Measurements from ENCODE around the gene CCDC141.

The CCDC141 gene

GRCh38 chr2:178910005-178910404 is 139.9 kb downstream of the CCDC141 start:
- no peak for DNase-seq

- no peak for DNase-seq
Observed at GRCh38 chr2:178909507-178909906, 140.4 kb downstream of the CCDC141 start.

DNA sequence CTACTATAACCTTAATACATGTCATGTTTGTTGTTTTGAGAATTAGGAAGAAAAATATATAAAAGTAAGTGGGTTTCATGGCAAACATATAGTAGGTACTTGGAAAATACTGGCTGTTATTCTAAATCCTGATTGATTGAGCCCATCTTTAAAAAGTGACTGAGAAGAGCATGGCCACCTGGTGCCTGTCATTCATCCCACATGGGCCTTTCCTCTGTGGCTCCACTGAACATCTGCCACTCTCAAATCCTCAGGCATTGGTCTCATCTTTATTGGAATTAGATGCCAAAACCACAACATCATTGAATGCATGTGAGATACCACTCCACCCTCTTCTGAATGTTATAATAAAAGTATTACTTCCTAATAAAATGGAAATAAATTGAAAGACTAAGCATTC is 141.1 kb downstream of the CCDC141 start:
- no peak for DNase-seq

DNA sequence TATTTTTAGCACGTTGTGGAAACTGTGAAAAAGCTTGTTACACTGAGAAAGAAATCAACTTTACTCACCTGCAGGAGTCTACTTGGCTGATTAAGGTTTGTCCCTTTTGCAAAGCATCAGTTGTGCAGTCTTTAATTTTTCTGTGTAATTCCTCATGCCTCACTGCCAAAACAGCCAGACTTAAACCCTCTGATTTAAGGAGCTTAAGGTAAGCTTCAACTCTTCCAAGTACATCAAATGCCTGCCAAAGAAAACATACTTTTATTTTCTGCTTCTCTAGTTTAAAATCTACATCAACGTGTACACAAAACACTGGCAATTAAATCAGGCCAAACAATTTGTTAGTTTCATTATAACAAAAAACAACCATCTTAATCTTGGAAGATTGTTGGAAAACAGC is 144.7 kb downstream of the CCDC141 start:
- DNase-seq: no peak

- DNase-seq: no peak
Observed at GRCh38 chr2:178899656-178900055, 150.3 kb downstream of the CCDC141 start.

- no peak for DNase-seq
Observed at GRCh38 chr2:178895872-178896271, 154.1 kb downstream of the CCDC141 start.

DNA sequence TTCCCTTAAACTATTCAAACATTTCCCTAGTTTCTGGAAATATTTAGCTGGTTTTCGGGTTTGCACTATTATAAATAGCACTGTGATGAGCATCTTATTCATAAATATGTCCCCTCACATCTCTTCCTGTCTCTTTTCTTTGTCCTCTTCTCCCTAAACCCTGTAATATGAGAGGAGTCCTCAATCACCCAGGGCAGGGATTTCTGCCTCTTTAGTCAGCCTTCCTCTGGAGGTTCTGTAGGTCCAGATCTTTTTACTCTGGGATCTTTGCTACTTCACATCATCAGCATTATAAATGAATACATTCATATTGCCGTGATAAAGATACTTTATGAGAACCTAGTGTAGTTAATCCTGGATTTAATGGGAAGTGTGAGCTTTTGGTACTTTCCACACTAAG is 154.8 kb downstream of the CCDC141 start:
- no peak for DNase-seq

- DNase-seq: no peak
Observed at GRCh38 chr2:178892751-178893625, 156.9 kb downstream of the CCDC141 start.

DNA sequence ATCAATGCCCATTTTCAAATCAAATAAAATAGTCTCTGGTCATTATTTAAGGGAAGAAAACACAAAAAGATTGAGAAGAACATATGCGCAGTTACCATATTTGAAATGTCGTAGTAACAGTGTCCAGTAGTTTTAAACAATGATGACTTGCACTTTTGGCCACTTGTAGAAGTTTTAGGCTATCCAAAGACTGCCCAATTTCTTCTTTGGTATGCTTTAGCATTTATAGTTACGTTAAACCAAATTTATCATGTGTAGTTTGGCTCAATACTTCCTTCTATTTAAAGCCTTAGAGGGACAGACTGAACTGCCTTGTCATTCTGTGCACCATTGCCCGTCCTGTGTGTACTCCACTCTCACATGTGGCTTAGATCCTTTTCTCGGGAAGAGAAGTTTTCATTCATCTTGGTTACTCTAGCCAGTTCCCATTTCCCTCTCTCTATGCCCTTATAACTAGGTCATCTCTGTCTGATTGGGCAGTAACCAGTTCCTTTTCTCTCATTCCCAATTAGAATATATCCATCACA is 157.9 kb downstream of the CCDC141 start:
- no peak for DNase-seq

- DNase-seq: peak; percentile 58
Observed at GRCh38 chr2:178891265-178891958, 158.5 kb downstream of the CCDC141 start.

DNA sequence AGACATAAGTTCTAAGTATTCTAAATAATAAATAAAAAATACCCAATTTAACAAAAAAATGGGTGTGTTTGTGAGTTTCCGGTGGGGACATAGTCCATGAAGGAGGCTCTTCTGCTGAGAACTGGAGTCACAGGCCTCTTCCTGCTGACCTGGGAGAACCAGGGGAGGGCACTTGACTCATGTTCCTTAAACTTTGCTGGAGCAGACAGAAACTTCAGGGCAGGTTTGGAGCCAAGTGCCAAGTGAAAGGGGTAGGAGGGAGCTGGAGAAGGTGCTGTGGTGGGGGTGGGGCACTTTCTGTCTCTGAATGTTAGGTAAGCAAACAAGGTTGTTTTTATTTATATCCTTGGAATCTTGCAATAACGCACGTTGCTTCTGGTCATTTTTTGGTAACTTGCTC is 163.9 kb downstream of the CCDC141 start:
- no peak for DNase-seq

DNA sequence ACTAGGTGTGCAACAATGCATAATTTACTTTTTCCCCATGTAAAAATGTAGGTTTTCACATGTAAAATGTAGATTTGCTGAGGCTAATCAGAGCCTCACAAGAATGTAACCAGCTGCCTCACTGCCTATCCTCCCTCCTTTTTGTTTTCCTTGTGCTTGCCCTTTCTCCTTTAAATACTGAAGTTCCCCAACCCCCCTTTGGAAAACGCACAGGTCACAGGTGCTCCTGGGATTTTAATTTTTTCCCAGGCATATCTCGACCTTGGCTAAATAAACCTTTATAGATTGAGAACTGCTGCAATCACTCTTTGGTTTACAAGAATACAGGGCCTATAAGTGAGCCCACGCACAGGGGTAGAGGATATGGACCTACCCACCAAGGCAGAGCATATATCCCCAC is 165.5 kb downstream of the CCDC141 start:
- no peak for DNase-seq

DNA sequence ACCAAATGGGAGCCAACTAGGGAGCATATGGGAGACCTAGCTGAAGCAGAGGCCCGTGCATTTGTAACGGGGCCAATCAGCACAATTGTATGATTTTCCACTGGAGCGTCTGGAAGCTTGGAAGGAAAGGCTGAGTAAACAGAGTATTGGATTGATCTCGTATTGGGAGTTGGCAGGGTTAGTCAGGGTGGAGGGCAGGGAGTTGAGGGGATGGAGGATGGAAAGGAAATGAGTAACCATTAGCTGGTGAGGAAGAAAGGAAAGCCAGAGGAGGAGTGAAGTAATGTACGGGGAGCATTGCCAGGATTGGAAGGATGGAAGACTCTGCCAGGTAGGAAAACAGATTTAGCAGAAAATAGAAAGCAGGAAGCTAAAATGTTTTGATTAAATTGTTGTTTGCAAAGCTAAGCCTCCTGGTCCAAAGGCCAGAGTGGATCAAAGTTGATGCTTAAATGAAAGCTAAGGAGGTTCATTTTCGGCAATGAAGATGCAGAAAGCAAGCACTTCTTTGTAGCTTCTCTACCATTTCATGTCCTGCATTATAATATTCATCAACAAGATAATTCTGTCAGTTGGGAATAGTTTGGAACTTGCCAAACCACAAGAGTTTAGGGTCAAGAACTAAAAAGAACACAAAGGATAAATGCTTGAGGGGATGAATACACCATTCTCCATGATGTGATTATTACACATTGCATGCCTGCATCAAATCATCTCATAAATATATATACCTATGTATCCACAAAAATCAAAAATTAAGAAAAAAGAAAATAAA is 167.1 kb downstream of the CCDC141 start:
- DNase-seq: no peak

GRCh38 chr2:178881075-178881474 is 168.9 kb downstream of the CCDC141 start:
- DNase-seq: no peak

GRCh38 chr2:178880257-178880656 is 169.7 kb downstream of the CCDC141 start:
- DNase-seq: no peak

DNA sequence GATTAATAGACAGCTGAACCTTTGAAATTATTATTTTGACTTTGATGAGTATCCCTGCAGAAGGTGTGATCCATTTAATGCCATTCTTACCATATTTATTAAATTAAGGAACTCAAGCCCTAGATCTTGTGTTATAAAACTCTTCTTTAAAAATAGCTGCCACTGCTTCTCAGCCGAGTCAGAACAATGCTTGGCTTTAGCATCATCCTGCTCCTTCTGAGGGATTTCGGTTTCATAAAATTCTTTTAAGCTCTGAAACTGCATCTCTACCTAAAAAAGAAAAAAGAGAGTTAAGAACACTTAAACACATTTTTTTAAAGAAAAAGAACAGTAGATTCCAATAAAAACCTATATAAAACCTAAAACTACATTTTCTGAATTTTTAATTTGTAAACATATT is 172.1 kb downstream of the CCDC141 start:
- no peak for DNase-seq

- DNase-seq: no peak
Observed at GRCh38 chr2:178874529-178875240, 175.3 kb downstream of the CCDC141 start.

- DNase-seq: no peak
Observed at GRCh38 chr2:178873912-178874311, 176.0 kb downstream of the CCDC141 start.

DNA sequence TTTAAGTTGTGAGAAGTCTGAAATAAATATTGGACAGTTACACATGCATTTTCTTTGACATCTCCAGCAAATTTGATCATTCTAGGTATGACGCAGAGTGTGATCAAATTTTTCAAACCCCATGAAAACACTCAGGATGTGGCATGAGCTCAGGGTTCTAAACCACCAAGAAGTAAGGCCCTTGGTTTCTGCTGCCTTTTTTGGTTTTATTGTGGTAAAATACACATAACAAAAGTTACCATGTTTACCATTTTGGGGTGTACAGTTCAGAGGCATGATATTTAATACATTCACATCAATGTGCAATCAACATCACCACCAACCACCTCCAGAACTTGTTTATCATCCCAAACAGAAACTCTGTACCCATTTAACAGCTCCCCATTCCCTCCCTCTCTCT is 178.4 kb downstream of the CCDC141 start:
- DNase-seq: no peak

- no peak for DNase-seq
Observed at GRCh38 chr2:178870703-178871102, 179.2 kb downstream of the CCDC141 start.

DNA sequence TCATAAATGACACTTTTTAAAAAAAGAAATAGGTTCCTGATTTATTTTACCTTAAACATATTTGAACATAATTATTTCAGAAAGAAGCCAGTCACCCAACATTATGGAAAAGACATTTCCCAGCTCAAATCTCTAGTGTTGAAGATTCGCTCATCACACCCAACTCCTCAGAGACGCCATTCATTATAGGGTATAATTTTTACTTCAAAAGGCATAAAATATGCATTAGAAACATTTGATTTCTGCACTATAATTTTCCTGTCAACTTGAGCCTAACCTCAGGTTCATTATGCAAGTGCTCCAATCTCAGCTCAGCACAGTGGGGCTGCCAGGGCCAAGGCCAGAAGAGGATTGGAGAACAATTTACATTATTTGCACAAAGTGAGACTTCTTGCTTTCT is 183.9 kb downstream of the CCDC141 start:
- no peak for DNase-seq

DNA sequence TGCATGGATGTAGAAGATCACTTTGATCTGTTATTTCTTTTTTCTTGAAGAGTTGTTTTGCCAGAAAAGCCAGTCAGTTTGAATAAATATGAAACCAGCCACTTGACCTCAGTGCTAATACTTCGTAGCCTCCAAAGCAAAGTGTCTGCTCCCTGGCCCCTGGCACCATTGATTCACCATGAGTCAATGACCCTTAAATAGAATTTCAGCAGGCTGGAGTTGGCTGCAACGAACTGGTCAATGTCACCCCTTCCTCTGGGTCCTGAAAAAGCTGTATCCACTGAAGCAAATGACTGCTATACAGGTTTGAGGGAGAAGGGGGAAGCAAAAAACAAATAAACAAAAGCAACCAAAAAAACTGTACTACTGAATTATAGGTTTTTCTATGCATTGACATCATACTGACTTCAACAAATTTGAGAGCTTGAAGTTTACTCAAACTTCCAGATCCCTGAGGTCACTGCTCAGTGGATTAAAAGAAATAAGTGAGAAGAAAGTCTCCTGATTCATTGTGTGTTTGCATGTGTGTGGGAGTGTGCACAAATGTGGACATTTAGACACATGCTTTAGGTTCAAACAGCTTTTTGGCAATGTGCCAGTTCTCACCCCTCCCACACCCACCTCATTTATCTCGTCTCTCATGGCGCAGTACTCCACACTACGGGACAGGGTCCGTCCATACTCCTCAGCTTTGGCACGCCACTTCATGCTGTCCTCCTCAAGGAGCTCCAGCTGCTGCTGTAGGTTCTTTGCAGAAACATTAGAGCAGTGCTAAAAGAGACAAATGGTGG is 184.6 kb downstream of the CCDC141 start:
- no peak for DNase-seq

Data from DMS79 treated with DMSO at 0.1 percent for 48 hours (cell line).